Loucy (cell line): Measurements from ENCODE around the gene RAD51B.

Source experiments
- EZH2phosphoT487 ChIP-seq: fragments of 200-600 bp; IDR thresholded peaks from 2 replicates; pipeline ENCODE4 v1.6.1; 2018; ENCODE audit warnings: antibody characterized with exemption, mild to moderate bottlenecking, moderate library complexity, borderline replicate concordance
- TF ChIP-seq, protein P1 (sequence below): fragments of 200-600 bp; sonication (generic); conservative IDR thresholded peaks from 2 replicates; pipeline ENCODE4 v1.5.1; 2014; ENCODE audit warnings: mild to moderate bottlenecking, antibody characterized with exemption, low read length

DNA sequence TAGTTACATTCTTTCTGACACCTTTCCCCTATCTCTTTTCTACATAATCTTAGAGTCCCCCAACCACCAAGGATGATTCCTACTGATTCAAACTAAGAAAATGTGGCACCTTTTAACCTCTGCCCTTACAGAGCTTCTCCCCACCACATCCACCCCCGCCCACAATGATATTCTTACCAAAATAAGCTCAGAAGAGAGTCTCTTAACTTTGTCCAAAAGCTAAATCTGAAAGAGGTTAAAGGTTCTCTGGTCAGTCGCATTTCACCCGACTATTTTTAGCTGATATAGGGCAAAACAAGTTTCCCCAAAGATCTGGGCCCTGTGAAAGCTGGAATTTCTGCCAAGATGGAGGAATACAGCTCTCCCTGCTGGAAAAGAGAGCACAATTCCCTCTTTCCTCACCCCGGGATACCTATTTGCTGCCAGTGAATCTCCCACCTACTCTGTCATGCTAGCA, 844.7 kb downstream of the RAD51B start:
- TF ChIP-seq, protein P1, sequence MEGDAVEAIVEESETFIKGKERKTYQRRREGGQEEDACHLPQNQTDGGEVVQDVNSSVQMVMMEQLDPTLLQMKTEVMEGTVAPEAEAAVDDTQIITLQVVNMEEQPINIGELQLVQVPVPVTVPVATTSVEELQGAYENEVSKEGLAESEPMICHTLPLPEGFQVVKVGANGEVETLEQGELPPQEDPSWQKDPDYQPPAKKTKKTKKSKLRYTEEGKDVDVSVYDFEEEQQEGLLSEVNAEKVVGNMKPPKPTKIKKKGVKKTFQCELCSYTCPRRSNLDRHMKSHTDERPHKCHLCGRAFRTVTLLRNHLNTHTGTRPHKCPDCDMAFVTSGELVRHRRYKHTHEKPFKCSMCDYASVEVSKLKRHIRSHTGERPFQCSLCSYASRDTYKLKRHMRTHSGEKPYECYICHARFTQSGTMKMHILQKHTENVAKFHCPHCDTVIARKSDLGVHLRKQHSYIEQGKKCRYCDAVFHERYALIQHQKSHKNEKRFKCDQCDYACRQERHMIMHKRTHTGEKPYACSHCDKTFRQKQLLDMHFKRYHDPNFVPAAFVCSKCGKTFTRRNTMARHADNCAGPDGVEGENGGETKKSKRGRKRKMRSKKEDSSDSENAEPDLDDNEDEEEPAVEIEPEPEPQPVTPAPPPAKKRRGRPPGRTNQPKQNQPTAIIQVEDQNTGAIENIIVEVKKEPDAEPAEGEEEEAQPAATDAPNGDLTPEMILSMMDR: no peak
- TF ChIP-seq EZH2phosphoT487: no peak
